Activated CD8-positive, alpha-beta T cell treated with anti-CD3 and anti-CD28 coated beads, Interleukin-2, amount 10 ng/mL, durations not matched to agents 7 days and 5 days (primary cell): ENCODE measurements around the gene GATAD1. TPM values are rescaled to one million over a fixed set of nuclear protein-coding genes. Genes with fewer than 3 reads are reported as not detected.

Source experiments
- ATAC-seq: fragments of 150-1000 bp; cut with Tn5 transposase; one replicate; pipeline ENCODE4 v1.10.0; 2021; ENCODE audit warnings: moderate library complexity
- CTCF ChIA-PET: fragments of 350-600 bp; sonication (Branson Sonifier 250); formaldehyde crosslinking; loops from one replicate; lab custom pipeline; 2021; ENCODE audit warnings: antibody characterized with exemption; lab: Charles Lee
- POLR2A ChIA-PET: fragments of 350-600 bp; sonication (Branson Sonifier 250); formaldehyde crosslinking; loops from one replicate; lab custom pipeline; 2021; ENCODE audit warnings: antibody characterized with exemption; lab: Charles Lee
- DNase-seq: peaks from one replicate; pipeline ENCODE4 v3.0.0-alpha.2; 2020
- H3K27ac Mint-ChIP-seq: one replicate; pipeline ENCODE4 v1.8.0; 2021; ENCODE audit warnings: mild to moderate bottlenecking, mixed read lengths
- H3K27me3 Mint-ChIP-seq: one replicate; pipeline ENCODE4 v1.8.0; 2021; ENCODE audit warnings: low read depth, mixed read lengths
- H3K36me3 Mint-ChIP-seq: one replicate; pipeline ENCODE4 v1.8.0; 2021; ENCODE audit warnings: low read depth, mixed read lengths
- H3K4me1 Mint-ChIP-seq: one replicate; pipeline ENCODE4 v1.8.0; 2021; ENCODE audit warnings: low read depth, mixed read lengths
- H3K4me3 Mint-ChIP-seq: one replicate; pipeline ENCODE4 v1.8.0; 2021; ENCODE audit warnings: mild to moderate bottlenecking, mixed read lengths
- H3K9me3 Mint-ChIP-seq: one replicate; pipeline ENCODE4 v1.8.0; 2022; ENCODE audit warnings: mixed read lengths; ENCODE audit not compliant: insufficient read depth
- total RNA-seq, 2 experiments: library from RNA; stranded (reverse); gene quantifications; one replicate each; pipeline ENCODE4 v1.2.3, GENCODE V29; 2021

The GATAD1 gene
- total RNA-seq, 2 experiments from 2014 or later, result 11.4 to 12.4 TPM

GRCh38 chr7:92485974-92486373 lies 38.7 kb downstream of the GATAD1 start:
- H3K27me3 Mint-ChIP-seq, result no peaks in the 10 kb centered on the region
- H3K27ac Mint-ChIP-seq, result no peak overlapping the region

DNA sequence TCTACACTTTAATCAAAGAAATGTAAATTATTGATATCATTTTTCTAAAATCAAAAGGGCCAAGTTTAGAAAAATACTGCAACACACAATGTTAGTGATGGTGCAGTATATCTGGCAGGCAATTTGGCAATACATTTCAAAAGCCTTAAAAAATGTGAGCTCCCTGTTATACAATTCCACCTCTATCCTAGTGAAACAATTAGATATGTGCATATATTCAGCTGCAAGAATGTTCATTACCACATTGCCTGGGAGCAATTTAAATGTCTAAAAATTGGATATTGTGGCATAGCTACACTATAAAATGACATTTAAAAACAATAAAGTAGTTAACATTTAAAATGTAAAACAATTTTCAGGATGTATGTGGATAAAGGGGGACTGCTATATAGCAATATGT lies 40.5 kb downstream of the GATAD1 start:
- DNase-seq, result no peak
- POLR2A ChIA-PET, result no interaction called here
- ATAC-seq, result no peak
- Mint-ChIP-seq H3K4me1 (no peaks in the 10 kb centered on the region), H3K36me3 (peaks cover 21% of the 10 kb centered on the region), H3K27ac (no peak overlapping the region), H3K4me3 (no peak overlapping the region), H3K9me3 (no peaks in the 10 kb centered on the region), H3K27me3 (no peaks in the 10 kb centered on the region)
- CTCF ChIA-PET, result no interaction called here

More at GRCh38 chr7:92485974-92486373, 38.7 kb downstream of the GATAD1 start:
- ChIA-PET POLR2A (no interaction called here), CTCF (no interaction called here)
- H3K9me3 Mint-ChIP-seq, result no peaks in the 10 kb centered on the region
- no peak for ATAC-seq
- peaks cover 13% of the 10 kb centered on the region for H3K36me3 Mint-ChIP-seq
- H3K4me3 Mint-ChIP-seq, result no peak overlapping the region
- no peak for DNase-seq
- H3K4me1 Mint-ChIP-seq, result no peaks in the 10 kb centered on the region

DNA sequence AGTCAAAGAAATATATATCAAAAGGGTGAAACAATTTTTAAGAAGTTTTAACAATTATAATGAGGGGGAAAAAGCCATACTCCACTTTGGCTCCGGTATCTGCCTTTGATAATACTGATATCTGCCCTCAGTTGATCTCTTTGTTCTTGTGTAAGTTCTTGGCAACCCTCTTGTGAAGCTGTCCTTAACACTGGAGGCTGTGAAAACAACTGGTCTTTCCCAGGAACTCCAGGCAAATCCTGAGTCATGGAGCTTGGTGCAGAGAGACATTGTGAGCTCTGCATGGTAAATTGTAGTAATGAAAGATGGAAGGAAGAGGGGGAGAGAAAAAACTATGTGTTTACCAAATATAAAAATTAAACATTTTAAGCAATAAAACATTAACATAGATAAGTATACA lies 42.4 kb downstream of the GATAD1 start:
- Mint-ChIP-seq H3K36me3 (peaks cover 24% of the 10 kb centered on the region), H3K27me3 (no peaks in the 10 kb centered on the region), H3K9me3 (no peaks in the 10 kb centered on the region), H3K27ac (no peak overlapping the region), H3K4me3 (no peak overlapping the region), H3K4me1 (no peaks in the 10 kb centered on the region)
- ATAC-seq (no peak), DNase-seq (no peak)
- ChIA-PET CTCF (no interaction called here), POLR2A (no interaction called here)

DNA sequence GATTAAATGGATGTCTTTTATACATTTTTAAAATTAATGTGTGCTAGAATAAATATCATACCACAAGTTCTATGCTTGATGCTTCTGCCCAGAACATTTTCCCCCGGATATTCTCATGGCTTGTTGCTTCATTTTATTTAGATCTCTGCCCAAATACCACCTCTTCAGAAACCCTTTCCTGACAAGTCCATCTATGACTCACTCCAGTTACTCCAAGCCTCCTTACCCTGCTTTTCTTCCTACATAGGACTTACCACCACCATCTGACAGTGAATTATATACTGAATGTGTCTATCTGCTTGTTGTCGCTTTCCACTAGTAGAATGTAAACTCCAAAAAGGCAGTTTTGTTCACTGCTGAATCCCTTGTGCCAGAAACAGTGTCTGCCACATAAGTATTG lies 49.6 kb downstream of the GATAD1 start:
- no peaks in the 10 kb centered on the region for H3K27me3 Mint-ChIP-seq
- ChIA-PET POLR2A (no interaction called here), CTCF (no interaction called here)
- H3K4me1 Mint-ChIP-seq, result peaks cover 11% of the 10 kb centered on the region
- H3K4me3 Mint-ChIP-seq, result no peak overlapping the region
- no peak for ATAC-seq
- no peak overlapping the region for H3K27ac Mint-ChIP-seq
- H3K36me3 Mint-ChIP-seq, result peaks cover 25% of the 10 kb centered on the region
- DNase-seq, result no peak
- H3K9me3 Mint-ChIP-seq, result no peaks in the 10 kb centered on the region

DNA sequence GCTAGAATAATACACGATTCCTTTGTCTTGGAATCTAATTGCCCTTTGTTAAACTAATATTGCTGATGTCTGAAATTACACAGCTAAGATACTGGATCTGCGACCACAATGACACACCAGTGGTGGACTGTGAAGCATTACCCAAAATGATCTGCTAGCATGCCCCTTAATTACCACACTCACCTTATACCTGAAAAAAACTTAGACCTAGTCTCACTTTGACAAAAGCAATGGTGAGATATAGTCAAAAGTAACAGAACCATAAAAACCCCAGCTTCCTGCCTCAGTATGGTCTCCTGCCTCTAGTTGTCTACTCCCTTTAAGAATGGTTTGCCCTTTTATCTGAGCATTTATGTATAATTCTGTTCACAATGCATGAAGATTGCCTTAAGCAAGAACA lies 51.3 kb downstream of the GATAD1 start:
- no peaks in the 10 kb centered on the region for H3K27me3 Mint-ChIP-seq
- DNase-seq (no peak), ATAC-seq (peak; percentile 58)
- H3K4me3 Mint-ChIP-seq, result no peak overlapping the region
- CTCF ChIA-PET, result interaction anchor here (1.3 kb wide), 1 partner anchor 30 kb away, joined by 3 read pairs; the partner anchor contains the start of genes PEX1 and RBM48
- peaks cover 22% of the 10 kb centered on the region for H3K36me3 Mint-ChIP-seq
- peak overlapping the region; percentile 21 for H3K27ac Mint-ChIP-seq
- POLR2A ChIA-PET, result interaction anchor here (0.6 to 1.4 kb wide), 3 partner anchors 30 to 414 kb away, joined by 3 to 4 read pairs (median 3); partner anchors contain the start of genes PEX1 and RBM48
- H3K4me1 Mint-ChIP-seq, result peaks cover 12% of the 10 kb centered on the region
- H3K9me3 Mint-ChIP-seq, result no peaks in the 10 kb centered on the region

DNA sequence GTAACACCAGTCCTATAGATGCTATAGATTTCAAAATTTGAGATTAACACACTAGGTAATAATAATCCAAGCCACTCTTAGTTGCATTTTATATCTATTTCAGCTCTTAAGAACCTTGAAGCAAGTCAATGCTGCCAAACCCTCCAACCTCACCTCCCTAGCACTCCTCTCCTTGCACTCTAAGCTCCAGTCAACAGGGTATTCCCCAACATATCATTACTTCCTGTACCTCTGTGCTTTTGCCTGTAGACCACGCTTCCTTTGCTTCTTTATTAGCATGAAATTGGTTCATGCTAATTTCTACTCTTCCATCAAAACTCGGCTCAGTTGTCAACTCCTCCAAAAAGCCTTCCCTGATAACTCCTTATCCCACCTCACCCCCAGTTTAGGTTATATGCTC lies 56.5 kb downstream of the GATAD1 start:
- CTCF ChIA-PET, result no interaction called here
- POLR2A ChIA-PET, result no interaction called here
- Mint-ChIP-seq H3K36me3 (peaks cover 26% of the 10 kb centered on the region), H3K4me3 (no peak overlapping the region), H3K4me1 (peaks cover 14% of the 10 kb centered on the region), H3K9me3 (no peaks in the 10 kb centered on the region), H3K27ac (no peak overlapping the region), H3K27me3 (no peaks in the 10 kb centered on the region)
- no peak for DNase-seq
- ATAC-seq, result no peak

DNA sequence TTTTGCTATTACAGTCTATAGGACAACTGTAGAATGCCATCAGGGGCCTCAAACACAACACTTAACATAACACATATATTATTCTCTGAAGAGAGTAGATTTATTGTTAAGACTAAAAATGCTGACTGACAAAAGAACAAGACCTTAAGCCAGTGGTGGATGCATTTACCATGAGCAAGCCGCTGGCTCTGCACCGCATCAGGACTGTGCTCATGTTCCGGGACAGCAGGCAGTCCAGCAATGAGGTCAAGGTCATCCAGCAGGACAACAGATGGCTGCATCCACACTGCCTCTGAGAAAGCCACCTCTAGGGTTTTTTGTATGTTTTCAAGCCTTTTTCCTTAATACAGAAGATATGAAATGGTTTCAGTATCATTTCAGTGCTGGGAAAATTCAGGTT lies 57.3 kb downstream of the GATAD1 start:
- H3K4me1 Mint-ChIP-seq, result peaks cover 9% of the 10 kb centered on the region
- H3K27ac Mint-ChIP-seq, result no peak overlapping the region
- CTCF ChIA-PET, result no interaction called here

GRCh38 chr7:92506363-92506762 lies 59.1 kb downstream of the GATAD1 start:
- CTCF ChIA-PET, result no interaction called here

More for the DNA sequence above, 57.3 kb downstream of the GATAD1 start:
- no peak overlapping the region for H3K4me3 Mint-ChIP-seq
- POLR2A ChIA-PET, result no interaction called here
- H3K36me3 Mint-ChIP-seq, result peaks cover 20% of the 10 kb centered on the region
- no peaks in the 10 kb centered on the region for H3K27me3 Mint-ChIP-seq
- H3K9me3 Mint-ChIP-seq, result no peaks in the 10 kb centered on the region
- no peak for ATAC-seq
- no peak for DNase-seq

DNA sequence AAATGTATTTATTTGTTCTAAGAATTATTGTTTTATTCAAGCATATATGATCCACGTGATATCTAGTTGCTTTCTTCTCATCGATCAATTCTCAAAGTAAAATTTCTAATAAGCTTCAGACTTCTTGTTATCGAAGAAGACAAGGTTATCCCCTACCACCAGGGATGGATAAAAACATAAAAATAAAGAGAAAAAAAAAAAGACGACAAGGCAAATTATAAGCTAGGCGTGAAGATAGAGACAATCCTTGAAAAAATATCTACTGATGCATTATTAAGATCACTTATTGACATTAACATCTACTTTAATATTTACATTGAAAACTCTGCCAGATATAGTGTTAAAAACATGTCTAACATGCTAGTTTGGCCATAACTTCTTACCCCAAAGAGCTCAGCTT lies 61.7 kb downstream of the GATAD1 start:
- Mint-ChIP-seq H3K27ac (no peak overlapping the region), H3K9me3 (no peaks in the 10 kb centered on the region), H3K36me3 (peaks cover 17% of the 10 kb centered on the region), H3K4me3 (no peak overlapping the region), H3K27me3 (no peaks in the 10 kb centered on the region), H3K4me1 (peaks cover 4% of the 10 kb centered on the region)
- CTCF ChIA-PET, result no interaction called here
- POLR2A ChIA-PET, result no interaction called here
- ATAC-seq (no peak), DNase-seq (no peak)

More at GRCh38 chr7:92506363-92506762, 59.1 kb downstream of the GATAD1 start:
- no peak overlapping the region for H3K4me3 Mint-ChIP-seq
- DNase-seq, result no peak
- peaks cover 9% of the 10 kb centered on the region for H3K4me1 Mint-ChIP-seq
- ATAC-seq, result no peak
- no peaks in the 10 kb centered on the region for H3K27me3 Mint-ChIP-seq
- H3K36me3 Mint-ChIP-seq, result peaks cover 11% of the 10 kb centered on the region
- POLR2A ChIA-PET, result no interaction called here
- H3K27ac Mint-ChIP-seq, result no peak overlapping the region
- no peaks in the 10 kb centered on the region for H3K9me3 Mint-ChIP-seq

Other genes with a start within 250 kb of the GATAD1 start
- gene KRIT1, start 201.6 kb upstream of the GATAD1 start, total RNA-seq, result 10 to 100 TPM; 39.9 to 44.8 TPM
- 10 to 100 TPM; 55.7 to 57.1 TPM for gene ANKIB1, start 201.5 kb upstream of the GATAD1 start, total RNA-seq
- not detected for gene ERVW-1, start 30.5 kb downstream of the GATAD1 start, total RNA-seq
- 10 to 100 TPM; 13.6 to 16.8 TPM for gene PEX1, start 81.0 kb downstream of the GATAD1 start, total RNA-seq
- gene RBM48, start 81.3 kb downstream of the GATAD1 start, total RNA-seq, result 10 to 100 TPM; 14.5 to 15.4 TPM
- 10 to 100 TPM; 31.6 to 32.8 TPM for gene FAM133B, start 142.9 kb downstream of the GATAD1 start, total RNA-seq